ENCODE results near the gene CDC45.

Gene CDC45

GRCh38 chr22:19498154-19498865 is 18.6 kb downstream of the CDC45 start:
- no peak for DNase-seq

DNA sequence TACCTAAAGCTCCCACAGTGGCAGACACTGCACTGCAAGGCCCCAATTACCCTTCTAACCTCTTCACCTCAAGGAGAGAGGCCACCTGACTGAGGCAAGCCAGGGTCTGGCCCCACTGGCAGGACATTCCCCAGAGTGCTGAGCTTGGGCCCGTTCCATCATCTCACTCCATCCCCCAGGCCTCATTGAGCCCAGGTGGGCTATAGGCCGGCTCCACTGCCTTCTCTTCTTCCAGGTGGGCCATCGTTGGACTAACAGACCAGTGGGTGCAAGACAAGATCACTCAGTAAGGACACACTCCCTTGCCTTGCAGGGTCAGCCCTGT is 19.1 kb downstream of the CDC45 start:
- DNase-seq = no peak

DNA sequence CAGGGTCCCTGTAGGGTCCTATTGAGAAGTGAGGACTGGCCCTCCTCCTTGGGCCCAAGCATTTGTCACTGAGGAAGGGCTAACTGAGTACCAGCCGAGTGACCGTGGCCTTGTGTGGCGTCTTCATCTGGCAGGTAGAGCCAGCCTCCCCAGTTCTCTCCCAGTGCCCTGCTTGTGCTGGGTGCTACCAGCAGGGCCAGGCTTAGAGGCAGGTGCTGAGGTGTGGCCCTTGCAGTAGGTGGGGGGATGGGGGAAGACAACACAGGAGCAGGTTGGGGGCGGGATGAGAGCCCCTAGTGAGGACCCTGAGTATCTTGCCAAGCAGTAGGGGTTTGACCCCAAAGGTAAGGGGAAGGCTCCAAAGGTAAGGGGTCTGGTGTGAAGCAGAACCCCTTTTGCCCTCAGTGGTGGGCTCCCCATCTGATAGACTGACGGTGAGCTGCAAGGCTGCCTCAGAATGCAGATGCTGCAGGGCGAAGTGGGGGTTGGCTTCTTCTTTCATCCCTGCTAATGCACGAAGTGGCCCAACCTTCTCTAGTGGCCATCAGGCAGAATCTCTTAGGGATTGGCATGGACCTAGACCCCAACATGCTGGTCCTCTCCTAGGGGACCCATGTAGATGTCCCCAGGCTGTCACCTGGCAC is 19.6 kb downstream of the CDC45 start:
- DNase-seq = no peak

DNA sequence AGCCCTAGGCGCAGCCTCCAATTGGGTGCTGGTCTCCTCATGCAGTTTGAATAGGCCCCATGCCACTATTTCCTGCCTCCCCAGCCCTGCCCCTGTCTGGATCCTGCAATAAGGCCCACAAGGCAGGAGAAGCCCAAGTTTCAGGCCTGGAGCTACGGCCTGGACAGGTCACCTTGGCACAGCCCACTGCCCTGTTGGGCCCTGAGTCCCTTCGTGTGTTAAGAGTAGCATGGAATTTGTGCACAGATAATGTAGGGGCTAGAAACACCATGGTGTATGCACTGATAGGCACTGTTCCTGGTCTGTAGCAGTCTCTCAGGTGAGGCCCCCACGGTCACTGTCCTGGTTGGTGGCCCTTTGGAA is 20.1 kb downstream of the CDC45 start:
- DNase-seq = no peak

DNA sequence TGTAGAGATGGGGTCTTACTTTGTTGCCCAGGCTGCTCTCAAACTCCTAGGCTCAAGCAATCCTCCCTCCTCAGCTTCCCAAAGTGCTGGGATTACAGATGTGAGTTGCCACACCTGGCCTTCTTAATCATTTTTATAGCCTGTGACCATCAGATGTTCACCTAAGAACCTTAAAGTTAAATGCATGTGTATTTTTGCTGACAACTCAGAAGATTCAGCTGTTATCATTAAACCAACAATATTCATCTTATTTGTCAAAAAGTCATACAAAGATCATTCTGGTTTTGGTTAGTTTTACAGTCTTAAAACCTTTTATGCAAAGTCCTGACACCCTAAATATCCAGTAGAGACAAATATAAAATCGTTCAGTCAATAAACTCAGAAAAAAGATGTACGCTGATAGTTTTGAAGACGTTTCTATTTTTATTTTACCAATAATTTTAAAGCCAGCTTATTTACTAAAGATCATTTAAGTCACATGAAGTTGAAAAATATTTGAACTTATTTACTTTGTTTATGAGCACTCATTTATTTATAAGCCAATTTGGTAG is 22.3 kb downstream of the CDC45 start:
- DNase-seq = no peak

GRCh38 chr22:19503367-19503766 is 23.6 kb downstream of the CDC45 start:
- DNase-seq = no peak

DNA sequence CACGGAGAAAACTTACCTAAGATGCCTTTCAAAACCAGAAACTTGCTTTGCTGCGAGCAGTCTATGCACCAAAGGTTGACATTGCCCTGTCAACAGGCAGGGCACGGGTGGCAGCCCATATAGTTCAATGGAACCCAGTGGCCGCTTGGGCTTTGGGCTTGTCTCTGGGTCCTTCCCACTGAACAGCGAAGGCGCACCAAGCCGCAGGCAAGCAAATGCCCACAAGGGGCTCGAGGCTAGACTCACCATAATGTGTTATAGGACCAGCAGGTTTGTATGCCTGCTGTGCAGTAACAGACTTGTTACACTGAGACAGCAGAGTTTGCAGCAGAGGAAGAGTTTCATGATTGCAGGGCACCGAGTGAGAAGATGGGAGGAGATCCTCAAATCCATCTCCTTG is 24.1 kb downstream of the CDC45 start:
- DNase-seq = no peak

DNA sequence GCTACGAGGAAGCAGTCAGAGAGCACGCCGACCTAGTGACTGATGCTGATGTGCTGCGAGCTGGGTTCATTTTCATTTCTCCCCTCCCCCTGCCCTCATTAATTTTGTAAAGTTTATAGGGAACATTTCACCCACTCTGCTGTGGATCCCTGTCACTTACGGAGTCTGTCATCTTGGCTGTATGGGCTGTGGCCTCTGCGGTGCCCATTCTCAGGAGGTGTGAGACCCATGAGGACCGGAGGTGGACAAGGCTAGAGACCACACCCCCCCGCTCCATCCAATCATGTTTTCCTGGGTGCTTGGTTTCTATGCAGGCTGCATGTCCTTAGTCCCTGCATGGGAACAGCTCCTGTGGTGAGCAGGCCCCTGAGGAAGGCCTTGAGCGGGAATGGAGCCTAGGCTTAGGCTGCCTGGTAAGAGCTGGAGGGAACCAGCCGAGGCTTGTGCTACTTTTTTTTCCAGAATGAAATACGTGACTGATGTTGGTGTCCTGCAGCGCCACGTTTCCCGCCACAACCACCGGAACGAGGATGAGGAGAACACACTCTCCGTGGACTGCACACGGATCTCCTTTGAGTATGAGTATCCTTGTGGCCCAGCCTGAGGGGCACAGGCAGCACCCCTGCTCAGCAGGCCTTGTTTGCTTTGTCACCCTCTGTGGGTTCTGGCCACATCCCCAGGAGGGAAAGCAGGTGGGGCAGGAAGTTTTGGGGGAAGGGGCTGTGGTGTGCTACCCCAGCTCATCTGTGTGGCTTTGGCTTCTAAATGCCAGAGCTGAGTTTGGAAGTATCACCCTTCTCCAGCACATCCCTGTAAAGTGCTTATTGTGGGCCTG is 25.4 kb downstream of the CDC45 start:
- no peak for DNase-seq

GRCh38 chr22:19505735-19506126 is 26.0 kb downstream of the CDC45 start:
- DNase-seq = no peak

GRCh38 chr22:19506212-19506611 is 26.5 kb downstream of the CDC45 start:
- no peak for DNase-seq

DNA sequence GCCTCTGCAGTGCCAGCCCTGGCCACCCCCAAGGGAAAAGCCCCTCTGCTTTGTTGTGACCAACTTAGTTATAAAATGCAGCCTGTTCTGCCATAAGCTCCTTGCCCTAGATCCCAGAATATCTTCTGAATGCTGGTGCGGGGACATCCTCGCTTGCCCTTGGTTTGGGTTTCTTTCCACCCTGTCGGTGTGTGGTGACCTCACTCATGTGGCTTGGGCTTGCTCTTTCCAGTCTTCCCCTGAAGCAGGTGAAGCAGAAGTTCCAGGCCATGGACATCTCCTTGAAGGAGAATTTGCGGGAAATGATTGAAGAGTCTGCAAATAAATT is 27.8 kb downstream of the CDC45 start:
- DNase-seq = no peak

GRCh38 chr22:19508024-19508776 is 28.5 kb downstream of the CDC45 start:
- no peak for DNase-seq

GRCh38 chr22:19509191-19509590 is 29.5 kb downstream of the CDC45 start:
- DNase-seq = no peak

GRCh38 chr22:19509923-19510322 is 30.2 kb downstream of the CDC45 start:
- DNase-seq = no peak

GRCh38 chr22:19510919-19511341 is 31.2 kb downstream of the CDC45 start:
- DNase-seq = no peak

GRCh38 chr22:19513823-19514222 is 34.1 kb downstream of the CDC45 start:
- no peak for DNase-seq

GRCh38 chr22:19514831-19515565 is 35.3 kb downstream of the CDC45 start:
- no peak for DNase-seq

GRCh38 chr22:19515654-19516377 is 36.1 kb downstream of the CDC45 start:
- DNase-seq = no peak

DNA sequence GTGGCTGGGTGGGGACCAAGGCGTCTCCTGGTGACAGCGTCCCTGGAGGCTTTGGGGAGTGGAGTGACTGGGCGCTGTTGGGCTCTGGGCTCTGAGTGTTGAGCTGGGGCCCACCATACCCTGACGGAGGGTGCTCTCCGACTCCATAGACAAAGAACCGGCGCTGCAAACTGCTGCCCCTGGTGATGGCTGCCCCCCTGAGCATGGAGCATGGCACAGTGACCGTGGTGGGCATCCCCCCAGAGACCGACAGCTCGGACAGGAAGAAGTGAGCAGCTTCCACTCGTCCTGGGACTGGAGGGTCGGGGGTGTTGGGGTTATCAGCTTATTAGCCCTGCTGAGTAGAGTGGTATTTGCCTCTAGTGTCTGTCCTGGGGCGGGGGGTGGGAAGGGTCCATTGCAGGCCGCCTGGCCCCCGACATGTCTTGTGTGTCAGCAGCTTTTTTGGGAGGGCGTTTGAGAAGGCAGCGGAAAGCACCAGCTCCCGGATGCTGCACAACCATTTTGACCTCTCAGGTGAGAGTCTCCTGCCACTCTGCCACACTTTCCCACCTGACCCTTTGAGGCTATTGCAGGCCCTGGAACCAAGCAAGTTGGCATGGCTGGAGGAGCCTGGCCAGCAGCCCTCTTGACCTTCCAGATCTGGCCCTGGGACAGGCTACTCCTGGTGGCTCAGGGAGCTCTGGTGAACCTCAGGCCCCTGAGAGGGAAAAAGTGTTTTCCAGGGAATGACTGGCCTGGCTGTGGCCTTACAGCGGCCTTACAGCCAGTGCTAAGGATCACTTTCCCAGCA is 36.9 kb downstream of the CDC45 start:
- DNase-seq = no peak

DNA sequence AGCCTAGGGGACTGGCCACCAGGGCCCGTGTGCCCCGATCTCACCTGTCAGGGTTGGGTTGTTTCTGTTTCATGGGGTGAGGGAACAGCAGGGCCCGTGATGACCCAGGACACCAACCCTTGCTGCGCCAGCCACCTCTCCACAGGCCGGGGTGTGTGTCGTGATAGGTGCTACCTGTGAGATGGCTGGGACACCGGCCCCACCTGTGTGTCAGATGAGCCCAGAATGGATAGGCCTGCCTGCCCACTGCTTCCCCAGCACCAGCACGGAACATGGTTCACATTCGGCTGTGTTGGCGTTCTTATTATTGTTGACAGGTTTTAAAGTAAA is 37.4 kb downstream of the CDC45 start:
- DNase-seq = no peak
